SK-N-SH treated with all-trans-retinoic acid at 6 μM for 48 hours (cell line): Measurements from ENCODE around the gene ATP6V0D1.

Experiments
- ARNTL ChIP-seq: fragments of 450-650 bp; formaldehyde crosslinking; IDR thresholded peaks from 2 replicates; pipeline ENCODE4 v1.5.0; 2020; ENCODE audit warnings: low read depth, mild to moderate bottlenecking, moderate library complexity, borderline replicate concordance
- CSDC2 ChIP-seq: fragments of 250-450 bp; sonication (Bioruptor Pico); IDR thresholded peaks from 2 replicates; pipeline ENCODE4 v1.5.0; 2020; ENCODE audit warnings: mild to moderate bottlenecking, moderate library complexity
- ISL1 ChIP-seq: fragments of 250-450 bp; sonication (Bioruptor Pico); IDR thresholded peaks from 2 replicates; pipeline ENCODE4 v2.1.2; 2022; ENCODE audit warnings: mild to moderate bottlenecking, moderate library complexity
- ZNF565 ChIP-seq: fragments of 450-650 bp; formaldehyde crosslinking; conservative IDR thresholded peaks from 2 replicates; pipeline ENCODE4 v1.5.0; 2020; ENCODE audit warnings: low read depth, mild to moderate bottlenecking, moderate library complexity
- TF ChIP-seq, protein P1 (sequence below): fragments of 250-450 bp; sonication (Bioruptor Pico); IDR thresholded peaks from 2 replicates; pipeline ENCODE4 v1.8.0; 2020; ENCODE audit warnings: mild to moderate bottlenecking, moderate library complexity, borderline replicate concordance
- TF ChIP-seq, protein P2 (sequence below): fragments of 250-450 bp; sonication (Bioruptor Pico); IDR thresholded peaks from 2 replicates; pipeline ENCODE4 v1.5.1; 2020; ENCODE audit warnings: low read depth, mild to moderate bottlenecking, moderate library complexity

DNA sequence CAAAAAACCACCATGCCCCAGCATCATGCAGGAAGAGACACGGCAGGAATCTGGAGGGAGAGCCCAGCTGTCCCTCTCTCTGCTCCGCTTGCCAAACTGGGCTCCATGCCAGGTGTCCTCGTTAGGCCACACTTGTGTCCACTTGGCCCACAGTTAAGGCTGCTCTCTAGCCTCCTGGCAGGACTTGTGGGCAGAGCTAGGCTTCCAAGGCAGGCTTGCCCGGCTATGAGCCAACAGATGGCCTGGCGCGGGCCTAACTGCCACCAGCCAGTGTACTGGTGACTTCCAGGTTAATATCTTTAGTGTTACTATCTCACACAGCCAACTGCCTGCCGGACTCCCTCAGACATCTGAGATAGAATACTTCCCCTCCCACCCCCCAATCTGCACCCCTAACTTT is 10.6 kb downstream of the ATP6V0D1 start:
- TF ChIP-seq ZNF565 (CRISPR knock-in tag) (no peak), CSDC2 (CRISPR knock-in tag) (no peak), ARNTL (CRISPR knock-in tag) (no peak), ISL1 (CRISPR knock-in tag) (no peak)
- TF ChIP-seq, protein P1, sequence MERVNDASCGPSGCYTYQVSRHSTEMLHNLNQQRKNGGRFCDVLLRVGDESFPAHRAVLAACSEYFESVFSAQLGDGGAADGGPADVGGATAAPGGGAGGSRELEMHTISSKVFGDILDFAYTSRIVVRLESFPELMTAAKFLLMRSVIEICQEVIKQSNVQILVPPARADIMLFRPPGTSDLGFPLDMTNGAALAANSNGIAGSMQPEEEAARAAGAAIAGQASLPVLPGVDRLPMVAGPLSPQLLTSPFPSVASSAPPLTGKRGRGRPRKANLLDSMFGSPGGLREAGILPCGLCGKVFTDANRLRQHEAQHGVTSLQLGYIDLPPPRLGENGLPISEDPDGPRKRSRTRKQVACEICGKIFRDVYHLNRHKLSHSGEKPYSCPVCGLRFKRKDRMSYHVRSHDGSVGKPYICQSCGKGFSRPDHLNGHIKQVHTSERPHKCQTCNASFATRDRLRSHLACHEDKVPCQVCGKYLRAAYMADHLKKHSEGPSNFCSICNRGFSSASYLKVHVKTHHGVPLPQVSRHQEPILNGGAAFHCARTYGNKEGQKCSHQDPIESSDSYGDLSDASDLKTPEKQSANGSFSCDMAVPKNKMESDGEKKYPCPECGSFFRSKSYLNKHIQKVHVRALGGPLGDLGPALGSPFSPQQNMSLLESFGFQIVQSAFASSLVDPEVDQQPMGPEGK (CRISPR knock-in tag), result no peak
- TF ChIP-seq, protein P2, sequence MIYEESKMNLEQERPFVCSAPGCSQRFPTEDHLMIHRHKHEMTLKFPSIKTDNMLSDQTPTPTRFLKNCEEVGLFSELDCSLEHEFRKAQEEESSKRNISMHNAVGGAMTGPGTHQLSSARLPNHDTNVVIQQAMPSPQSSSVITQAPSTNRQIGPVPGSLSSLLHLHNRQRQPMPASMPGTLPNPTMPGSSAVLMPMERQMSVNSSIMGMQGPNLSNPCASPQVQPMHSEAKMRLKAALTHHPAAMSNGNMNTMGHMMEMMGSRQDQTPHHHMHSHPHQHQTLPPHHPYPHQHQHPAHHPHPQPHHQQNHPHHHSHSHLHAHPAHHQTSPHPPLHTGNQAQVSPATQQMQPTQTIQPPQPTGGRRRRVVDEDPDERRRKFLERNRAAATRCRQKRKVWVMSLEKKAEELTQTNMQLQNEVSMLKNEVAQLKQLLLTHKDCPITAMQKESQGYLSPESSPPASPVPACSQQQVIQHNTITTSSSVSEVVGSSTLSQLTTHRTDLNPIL, result no peak
